HL-60 (cell line): ENCODE measurements around the gene TMTC1.

ENCODE experiments used
- POLR2AphosphoS5 ChIP-seq: IDR thresholded peaks from 2 replicates; pipeline ENCODE4 v1.6.1; 2012; ENCODE audit warnings: low read depth
- SPI1 ChIP-seq: IDR thresholded peaks from 2 replicates; pipeline ENCODE4 v1.6.1; 2012; ENCODE audit warnings: low read depth, mild to moderate bottlenecking, borderline replicate concordance
- TF ChIP-seq, protein P1 (sequence below): IDR thresholded peaks from one replicate; pipeline ENCODE4 v1.5.1; 2011; ENCODE audit warnings: low read length, control low read depth, inconsistent platforms; ENCODE audit not compliant: insufficient read depth

DNA sequence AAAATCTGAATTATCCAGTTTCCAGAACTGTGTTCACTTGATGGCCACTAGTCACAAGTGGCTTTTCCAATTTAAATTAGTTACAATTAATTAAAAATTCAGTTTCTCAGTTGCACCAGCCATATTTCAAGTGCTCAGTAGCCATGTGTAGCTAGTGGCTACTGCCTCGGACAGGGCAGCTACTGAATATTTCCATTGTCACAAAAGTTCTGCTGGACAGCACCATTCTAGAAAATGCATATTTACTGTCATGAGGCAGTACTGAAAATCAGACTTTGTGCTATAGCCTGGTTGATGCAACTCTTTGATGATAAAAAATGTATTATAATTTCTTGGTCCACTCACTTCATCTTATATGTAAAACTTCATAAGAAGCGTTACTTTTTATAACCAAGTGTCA is 274.8 kb downstream of the TMTC1 start:
- TF ChIP-seq POLR2AphosphoS5 (no peak), SPI1 (no peak)
- TF ChIP-seq, protein P1, sequence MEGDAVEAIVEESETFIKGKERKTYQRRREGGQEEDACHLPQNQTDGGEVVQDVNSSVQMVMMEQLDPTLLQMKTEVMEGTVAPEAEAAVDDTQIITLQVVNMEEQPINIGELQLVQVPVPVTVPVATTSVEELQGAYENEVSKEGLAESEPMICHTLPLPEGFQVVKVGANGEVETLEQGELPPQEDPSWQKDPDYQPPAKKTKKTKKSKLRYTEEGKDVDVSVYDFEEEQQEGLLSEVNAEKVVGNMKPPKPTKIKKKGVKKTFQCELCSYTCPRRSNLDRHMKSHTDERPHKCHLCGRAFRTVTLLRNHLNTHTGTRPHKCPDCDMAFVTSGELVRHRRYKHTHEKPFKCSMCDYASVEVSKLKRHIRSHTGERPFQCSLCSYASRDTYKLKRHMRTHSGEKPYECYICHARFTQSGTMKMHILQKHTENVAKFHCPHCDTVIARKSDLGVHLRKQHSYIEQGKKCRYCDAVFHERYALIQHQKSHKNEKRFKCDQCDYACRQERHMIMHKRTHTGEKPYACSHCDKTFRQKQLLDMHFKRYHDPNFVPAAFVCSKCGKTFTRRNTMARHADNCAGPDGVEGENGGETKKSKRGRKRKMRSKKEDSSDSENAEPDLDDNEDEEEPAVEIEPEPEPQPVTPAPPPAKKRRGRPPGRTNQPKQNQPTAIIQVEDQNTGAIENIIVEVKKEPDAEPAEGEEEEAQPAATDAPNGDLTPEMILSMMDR: no peak
